Ishikawa (cell line): Measurements from ENCODE around the gene LYSMD2.

Experiments used
- CEBPB ChIP-seq: IDR thresholded peaks from 2 replicates; pipeline ENCODE4 v1.6.1; 2012
- CREB1 ChIP-seq: IDR thresholded peaks from 2 replicates; pipeline ENCODE4 v1.6.1; 2012; ENCODE audit warnings: low read depth

- TF ChIP-seq CEBPB (no peak), CREB1 (no peak)
These were observed 19.0 kb upstream of the LYSMD2 start for GRCh38 chr15:51756482-51756881.
